ENCODE data around the gene TMEM95.

DNA sequence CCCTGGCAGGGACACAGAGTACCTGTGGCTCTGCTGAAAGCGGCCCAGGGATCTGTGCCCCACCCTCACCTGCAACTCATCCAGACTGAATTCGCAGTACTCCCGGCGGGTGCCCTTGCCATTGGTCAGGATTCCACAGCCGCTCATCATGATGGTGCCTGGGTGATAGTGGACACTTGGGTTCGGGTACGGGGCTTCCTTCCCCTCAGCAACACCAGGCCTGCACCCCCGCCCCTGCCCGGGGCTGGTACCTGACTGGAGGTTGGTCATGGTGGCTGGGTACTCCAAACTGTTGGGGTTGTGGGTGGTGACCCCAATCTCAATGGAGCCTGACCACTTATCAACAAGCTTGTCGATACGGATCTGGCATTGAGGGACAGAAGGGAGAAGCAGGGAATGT, 28.8 kb upstream of the TMEM95 start:
- TF ChIP-seq SPI1 (IDR thresholded peaks at IDR 0.05; ENCODE audit: low read depth, low read length): no peak
- TF ChIP-seq POLR2A (IDR thresholded peaks at IDR 0.05; ENCODE audit: low read depth, low read length): no peak
- TF ChIP-seq POLR2AphosphoS5 (IDR thresholded peaks at IDR 0.05; ENCODE audit: low read depth, low read length): no peak
- no peak for TF ChIP-seq TAF1 (IDR thresholded peaks at IDR 0.05; ENCODE audit: low read depth, low read length)
- no peak for TF ChIP-seq PAX5 (IDR thresholded peaks at IDR 0.05; ENCODE audit: insufficient read depth, low read length, severe bottlenecking)
- no peak for TF ChIP-seq POU2F2 (IDR thresholded peaks at IDR 0.05; ENCODE audit: low read depth, low read length)

Measured in GM12891 (cell line).